ENCODE measurements around the gene UPF3A.

UPF3A gene

DNA sequence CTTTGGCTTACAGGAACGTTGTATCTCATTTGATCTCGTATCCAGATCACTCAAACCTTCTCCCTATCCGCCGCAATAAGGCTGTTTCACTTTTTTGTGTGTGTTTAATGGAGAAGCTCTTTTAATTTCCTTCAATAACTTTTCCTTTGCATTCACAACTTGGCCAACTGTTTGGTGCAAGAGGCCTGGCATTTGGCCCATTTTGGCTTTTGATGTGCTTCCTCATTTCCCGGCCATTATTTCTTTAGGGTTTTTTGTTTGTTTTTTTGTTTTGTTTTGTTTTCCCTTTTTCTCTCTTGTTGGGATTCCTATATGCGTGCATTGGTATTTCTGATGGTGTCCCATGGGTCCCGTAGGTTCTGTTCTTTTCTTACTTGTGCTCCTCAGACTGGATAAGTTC is 6.1 kb upstream of the UPF3A start:
- H3K36me3 ChIP-seq (ENCODE audit: control insufficient read depth, insufficient read depth, low read length), result peaks cover 8% of the 10 kb centered on the region
- H3K4me2 ChIP-seq (ENCODE audit: low read length), result no peak overlapping the region
- H3K4me1 ChIP-seq (ENCODE audit: control insufficient read depth, low read depth, low read length), result no peaks in the 10 kb centered on the region
- H2BK5ac ChIP-seq (ENCODE audit: low read length), result no peak overlapping the region
- DNase-seq, result no peak
- no peak overlapping the region for H3K18ac ChIP-seq (ENCODE audit: low read length)
- no peak overlapping the region for H3K4ac ChIP-seq (ENCODE audit: low read depth, low read length)
- H3K56ac ChIP-seq (ENCODE audit: low read length), result no peak overlapping the region
- no peak overlapping the region for H2BK120ac ChIP-seq (ENCODE audit: low read depth, low read length)
- H4K5ac ChIP-seq (ENCODE audit: low read length), result no peak overlapping the region
- H3K27me3 ChIP-seq (ENCODE audit: insufficient read depth, low read length, poor library complexity), result no peaks in the 10 kb centered on the region
- H3K9ac ChIP-seq (ENCODE audit: low read length), result no peak overlapping the region
- H4K8ac ChIP-seq (ENCODE audit: low read depth, low read length), result no peak overlapping the region
- H3K23ac ChIP-seq (ENCODE audit: low read length), result no peak overlapping the region
- no peak overlapping the region for H2BK15ac ChIP-seq (replicated peaks; ENCODE audit: low read depth)
- H3K79me2 ChIP-seq (ENCODE audit: control insufficient read depth, insufficient read depth, low read length), result no peaks in the 10 kb centered on the region
- no peak overlapping the region for H3K27ac ChIP-seq (ENCODE audit: low read depth, low read length)
- WGBS (ENCODE audit: extremely low coverage, insufficient coverage, low lambda C conversion rate), result no CpG with 5 or more reads among the region's 7 CpGs
- H2AK5ac ChIP-seq (ENCODE audit: low read length), result no peak overlapping the region
- H3K79me1 ChIP-seq (ENCODE audit: low read length), result no peaks in the 10 kb centered on the region
- no peak overlapping the region for H3K4me3 ChIP-seq (ENCODE audit: low read length)

GRCh38 chr13:114279146-114279545 is 2.3 kb upstream of the UPF3A start:
- no peak overlapping the region for H3K4me2 ChIP-seq (ENCODE audit: low read length)
- H3K79me2 ChIP-seq (ENCODE audit: control insufficient read depth, insufficient read depth, low read length), result peaks cover 8% of the 10 kb centered on the region
- H2BK120ac ChIP-seq (ENCODE audit: low read depth, low read length), result no peak overlapping the region
- H3K79me1 ChIP-seq (ENCODE audit: low read length), result no peaks in the 10 kb centered on the region
- no peak overlapping the region for H3K27ac ChIP-seq (ENCODE audit: low read depth, low read length)
- H3K4me3 ChIP-seq (ENCODE audit: low read length), result no peak overlapping the region
- H4K5ac ChIP-seq (ENCODE audit: low read length), result no peak overlapping the region
- no peak overlapping the region for H3K4ac ChIP-seq (ENCODE audit: low read depth, low read length)
- no CpG with 5 or more reads among the region's 4 CpGs for WGBS (ENCODE audit: extremely low coverage, insufficient coverage, low lambda C conversion rate)
- no peak overlapping the region for H3K18ac ChIP-seq (ENCODE audit: low read length)
- H3K4me1 ChIP-seq (ENCODE audit: control insufficient read depth, low read depth, low read length), result peaks cover 3% of the 10 kb centered on the region
- no peak overlapping the region for H3K56ac ChIP-seq (ENCODE audit: low read length)
- H3K36me3 ChIP-seq (ENCODE audit: control insufficient read depth, insufficient read depth, low read length), result no peaks in the 10 kb centered on the region
- no peaks in the 10 kb centered on the region for H3K27me3 ChIP-seq (ENCODE audit: insufficient read depth, low read length, poor library complexity)
- H4K8ac ChIP-seq (ENCODE audit: low read depth, low read length), result no peak overlapping the region
- H2AK5ac ChIP-seq (ENCODE audit: low read length), result no peak overlapping the region
- H3K9ac ChIP-seq (ENCODE audit: low read length), result no peak overlapping the region
- no peak overlapping the region for H2BK5ac ChIP-seq (ENCODE audit: low read length)
- peak; percentile 14 for DNase-seq
- no peak overlapping the region for H2BK15ac ChIP-seq (replicated peaks; ENCODE audit: low read depth)
- H3K23ac ChIP-seq (ENCODE audit: low read length), result no peak overlapping the region

DNA sequence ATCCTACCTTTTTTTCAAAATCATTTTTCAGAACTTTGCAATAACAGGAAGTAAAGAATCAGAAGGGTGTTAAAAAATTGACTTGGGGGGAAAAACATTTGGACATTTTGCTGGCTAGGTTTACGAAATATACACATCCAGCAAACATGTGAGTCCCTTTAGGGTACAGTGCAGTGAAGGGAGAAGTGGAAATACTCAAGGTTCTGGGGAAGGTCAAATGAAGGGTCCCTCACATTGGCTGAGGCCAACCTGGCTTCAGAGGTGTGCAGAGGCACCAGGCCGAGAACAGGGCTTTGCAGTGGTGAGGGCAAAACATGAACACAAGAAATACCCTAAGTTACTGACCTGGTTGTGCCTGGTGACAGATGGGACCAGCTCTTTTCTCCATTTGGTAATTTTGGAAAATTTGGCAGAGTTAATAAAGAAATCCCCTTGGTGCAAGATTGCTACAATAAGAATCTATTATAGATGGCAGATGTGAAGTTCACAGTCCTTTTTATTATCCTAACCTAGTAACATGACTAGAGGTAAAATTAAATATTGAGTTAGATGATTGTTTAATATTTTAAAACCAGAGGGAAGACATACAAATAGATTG is 1.5 kb upstream of the UPF3A start:
- H3K4me1 ChIP-seq (ENCODE audit: control insufficient read depth, low read depth, low read length), result peaks cover 3% of the 10 kb centered on the region
- no peak overlapping the region for H3K4me3 ChIP-seq (ENCODE audit: low read length)
- H3K9ac ChIP-seq (ENCODE audit: low read length), result peak overlapping the region; percentile 37
- no peak overlapping the region for H3K4me2 ChIP-seq (ENCODE audit: low read length)
- H3K23ac ChIP-seq (ENCODE audit: low read length), result no peak overlapping the region
- H3K18ac ChIP-seq (ENCODE audit: low read length), result no peak overlapping the region
- no peak overlapping the region for H4K5ac ChIP-seq (ENCODE audit: low read length)
- WGBS (ENCODE audit: extremely low coverage, insufficient coverage, low lambda C conversion rate), result no CpG with 5 or more reads among the region's 2 CpGs
- no peak overlapping the region for H4K8ac ChIP-seq (ENCODE audit: low read depth, low read length)
- H3K36me3 ChIP-seq (ENCODE audit: control insufficient read depth, insufficient read depth, low read length), result no peaks in the 10 kb centered on the region
- H3K4ac ChIP-seq (ENCODE audit: low read depth, low read length), result no peak overlapping the region
- no peak overlapping the region for H2BK15ac ChIP-seq (replicated peaks; ENCODE audit: low read depth)
- H3K56ac ChIP-seq (ENCODE audit: low read length), result peak overlapping the region; percentile 65
- peaks cover 3% of the 10 kb centered on the region for H3K79me1 ChIP-seq (ENCODE audit: low read length)
- H3K79me2 ChIP-seq (ENCODE audit: control insufficient read depth, insufficient read depth, low read length), result peaks cover 10% of the 10 kb centered on the region
- H2BK5ac ChIP-seq (ENCODE audit: low read length), result no peak overlapping the region
- H2BK120ac ChIP-seq (ENCODE audit: low read depth, low read length), result no peak overlapping the region
- H2AK5ac ChIP-seq (ENCODE audit: low read length), result no peak overlapping the region
- no peak for DNase-seq
- peak overlapping the region; percentile 9 for H3K27ac ChIP-seq (ENCODE audit: low read depth, low read length)
- no peaks in the 10 kb centered on the region for H3K27me3 ChIP-seq (ENCODE audit: insufficient read depth, low read length, poor library complexity)

GRCh38 chr13:114282041-114282670 is 755 bp downstream of the UPF3A start:
- H3K27me3 ChIP-seq (ENCODE audit: insufficient read depth, low read length, poor library complexity), result no peaks in the 10 kb centered on the region
- peak; percentile 86 for DNase-seq
- H2BK5ac ChIP-seq (ENCODE audit: low read length), result peak overlapping the region; percentile 18
- no peak overlapping the region for H4K8ac ChIP-seq (ENCODE audit: low read depth, low read length)
- peak overlapping the region; percentile 58 for H3K4ac ChIP-seq (ENCODE audit: low read depth, low read length)
- peaks cover 4% of the 10 kb centered on the region for H3K36me3 ChIP-seq (ENCODE audit: control insufficient read depth, insufficient read depth, low read length)
- H3K79me1 ChIP-seq (ENCODE audit: low read length), result peaks cover 7% of the 10 kb centered on the region
- peak overlapping the region; percentile 82 for H3K4me3 ChIP-seq (ENCODE audit: low read length)
- no peak overlapping the region for H2BK120ac ChIP-seq (ENCODE audit: low read depth, low read length)
- H2BK15ac ChIP-seq (replicated peaks; ENCODE audit: low read depth), result no peak overlapping the region
- no peak overlapping the region for H3K23ac ChIP-seq (ENCODE audit: low read length)
- H4K5ac ChIP-seq (ENCODE audit: low read length), result no peak overlapping the region
- peak overlapping the region; percentile 70 for H3K9ac ChIP-seq (ENCODE audit: low read length)
- H3K4me1 ChIP-seq (ENCODE audit: control insufficient read depth, low read depth, low read length), result peaks cover 3% of the 10 kb centered on the region
- no peak overlapping the region for H2AK5ac ChIP-seq (ENCODE audit: low read length)
- peak overlapping the region; percentile 82 for H3K18ac ChIP-seq (ENCODE audit: low read length)
- no CpG with 5 or more reads among the region's 50 CpGs for WGBS (ENCODE audit: extremely low coverage, insufficient coverage, low lambda C conversion rate)
- peak overlapping the region; percentile 94 for H3K56ac ChIP-seq (ENCODE audit: low read length)
- H3K79me2 ChIP-seq (ENCODE audit: control insufficient read depth, insufficient read depth, low read length), result peaks cover 13% of the 10 kb centered on the region
- H3K27ac ChIP-seq (ENCODE audit: low read depth, low read length), result peak overlapping the region; percentile 87
- H3K4me2 ChIP-seq (ENCODE audit: low read length), result peak overlapping the region; percentile 18

GRCh38 chr13:114283576-114283975 is 2.2 kb downstream of the UPF3A start:
- H3K4me1 ChIP-seq (ENCODE audit: control insufficient read depth, low read depth, low read length), result peaks cover 3% of the 10 kb centered on the region
- no peak overlapping the region for H2BK15ac ChIP-seq (replicated peaks; ENCODE audit: low read depth)
- H3K18ac ChIP-seq (ENCODE audit: low read length), result no peak overlapping the region
- no peak overlapping the region for H3K4me2 ChIP-seq (ENCODE audit: low read length)
- H3K79me1 ChIP-seq (ENCODE audit: low read length), result peaks cover 12% of the 10 kb centered on the region
- H2BK5ac ChIP-seq (ENCODE audit: low read length), result no peak overlapping the region
- H3K4ac ChIP-seq (ENCODE audit: low read depth, low read length), result no peak overlapping the region
- peak overlapping the region; percentile 3 for H3K9ac ChIP-seq (ENCODE audit: low read length)
- no peak overlapping the region for H3K56ac ChIP-seq (ENCODE audit: low read length)
- WGBS (ENCODE audit: extremely low coverage, insufficient coverage, low lambda C conversion rate), result no CpG with 5 or more reads among the region's 3 CpGs
- H3K27me3 ChIP-seq (ENCODE audit: insufficient read depth, low read length, poor library complexity), result no peaks in the 10 kb centered on the region
- H4K5ac ChIP-seq (ENCODE audit: low read length), result no peak overlapping the region
- H3K27ac ChIP-seq (ENCODE audit: low read depth, low read length), result no peak overlapping the region
- H2BK120ac ChIP-seq (ENCODE audit: low read depth, low read length), result no peak overlapping the region
- H3K36me3 ChIP-seq (ENCODE audit: control insufficient read depth, insufficient read depth, low read length), result peaks cover 6% of the 10 kb centered on the region
- no peak overlapping the region for H4K8ac ChIP-seq (ENCODE audit: low read depth, low read length)
- no peak overlapping the region for H3K23ac ChIP-seq (ENCODE audit: low read length)
- H3K79me2 ChIP-seq (ENCODE audit: control insufficient read depth, insufficient read depth, low read length), result peaks cover 13% of the 10 kb centered on the region
- H3K4me3 ChIP-seq (ENCODE audit: low read length), result no peak overlapping the region
- DNase-seq, result peak; percentile 45
- no peak overlapping the region for H2AK5ac ChIP-seq (ENCODE audit: low read length)
